Spleen (tissue), 11 donors: ENCODE results near the gene GPR89B. TPM values are rescaled to one million over a fixed set of nuclear protein-coding genes. Genes with fewer than 3 reads are reported as not detected.
A peak's percentile ranks its signal among the peaks of the same experiment; 100 is the strongest.
"Not testable (repeated sequence)": the region's sequence is repeated elsewhere in the genome, so short reads cannot be mapped to it uniquely, and the experiment has no call there.

Experiments
- DNase-seq: peaks from one replicate; pipeline ENCODE4 v3.0.0-alpha.2; 2020
- H3K27ac ChIP-seq, 8 donors: fragments of 200-600 bp; sonication (generic) in 7 of 8; 1 replicate in 4 of 8; 2 replicates in 4 of 8; pipeline versions ENCODE4 v1.5.0 to v1.8.0; 2016 to 2021; ENCODE audit warnings: inconsistent platforms in 4 of 8, mild to moderate bottlenecking in 4 of 8, moderate library complexity in 1 of 8
- H3K27me3 ChIP-seq, 7 donors: fragments of 200-600 bp; sonication (generic) in 6 of 7; replicated peaks in 1 of 7; 1 replicate in 4 of 7; 2 replicates in 3 of 7; pipeline versions ENCODE4 v1.5.0 to v1.8.0; 2016 to 2021; ENCODE audit warnings: inconsistent platforms in 3 of 7, mild to moderate bottlenecking in 1 of 7
- H3K36me3 ChIP-seq, 6 donors: fragments of 200-600 bp; sonication (generic) in 5 of 6; 1 replicate in 4 of 6; 2 replicates in 2 of 6; pipeline versions ENCODE4 v1.5.0 to v1.8.0; 2016 to 2021; ENCODE audit warnings: inconsistent platforms in 2 of 6
- H3K4me1 ChIP-seq, 6 donors: fragments of 200-600 bp; sonication (generic) in 5 of 6; 1 replicate in 3 of 6; 2 replicates in 3 of 6; pipeline versions ENCODE4 v1.5.0 to v1.8.0; 2016 to 2021; ENCODE audit warnings: inconsistent platforms in 3 of 6
- H3K4me3 ChIP-seq, 8 donors: fragments of 200-600 bp; sonication (generic) in 7 of 8; 1 replicate in 4 of 8; 2 replicates in 4 of 8; pipeline versions ENCODE4 v1.5.0 to v1.8.0; 2016 to 2021; ENCODE audit warnings: inconsistent platforms in 4 of 8, mild to moderate bottlenecking in 4 of 8, moderate library complexity in 2 of 8
- H3K9me3 ChIP-seq, 8 donors: fragments of 200-600 bp; sonication (generic) in 7 of 8; 1 replicate in 4 of 8; 2 replicates in 4 of 8; pipeline versions ENCODE4 v1.5.0 to v1.8.0; 2016 to 2021; ENCODE audit warnings: inconsistent platforms in 4 of 8
- POLR2A ChIP-seq, 3 donors: fragments of 450-650 bp; IDR thresholded peaks; one replicate each; pipeline ENCODE4 v1.5.1; 2017; ENCODE audit warnings: antibody characterized with exemption in 3 of 3, mild to moderate bottlenecking in 1 of 3
- POLR2AphosphoS5 ChIP-seq, 3 donors: sonication (generic); formaldehyde crosslinking; IDR thresholded peaks; one replicate each; pipeline ENCODE4 v1.5.1; 2017; ENCODE audit warnings: antibody characterized with exemption in 3 of 3
- WGBS, 5 donors: extraction: QIAGEN DNeasy Blood & Tissue Kit in 3 of 5; methylation state at CpG; one replicate each; pipeline versions ENCODE4 v1.1.5 to v1.1.7; 2013 to 2018; 5-methylcytosine and 5-hydroxymethylcytosine counted together
- intact Hi-C: fragments of 100-400 bp; cut with DNase I; formaldehyde crosslinking; loops from one replicate; pipeline ENCODE4 v1.15.0; 2023; ENCODE audit warnings: low total_unique reads
- polyA plus RNA-seq, 3 donors: library from polyadenylated mRNA; stranded (reverse); fragments of 200-250 nt; gene quantifications; one replicate each; pipeline ENCODE4 v1.2.1, GENCODE V29; 2013
- small RNA-seq, 4 donors: library from RNA; depleted of rRNA; stranded (forward); fragments of <200 nt; gene quantifications; one replicate each; pipeline ENCODE3, GENCODE V24; 2016
- total RNA-seq, 7 donors: library from RNA; depleted of rRNA in 3 of 7; stranded (reverse); fragments of >200 nt in 3 of 7; fragmentation: NEBNext Ultra II Directional in 4 of 7; extraction: Animal tissue kit (Norgen Biotek cat#: 25700) in 4 of 7; gene quantifications; one replicate each; pipeline versions ENCODE4 v1.1.0 to v1.2.1, GENCODE V29; 2016 to 2021
- donor health status: healthy with polysubstance abuse.
- donor health status: DM: no; HTN: no; CAD: no; lungs with moderate emphysema.
- donor health status: DM: no; HTN: no; CAD: no.
- donor health status: Bipolar disorder and iron deficiency.
- donor health status: healthy.
- donor health status: DM: no; HTN: no; CAD: no.
- donor health status: DM: yes; HTN: yes; CAD: no.

GPR89B gene
- total and polyA plus RNA-seq, 10 donors, result 10.4 to 26.5 (median 15.6) TPM

- H3K4me1 ChIP-seq, intact Hi-C loops, H3K9me3 ChIP-seq, H3K27me3 ChIP-seq, H3K36me3 ChIP-seq: not testable (repeated sequence)
- Histone ChIP-seq H3K27ac (peak overlapping the region in 7 of 8 donors; percentile 51 to 85 (median 75)), H3K4me3 (peak overlapping the region; percentile 3 to 63 (median 35))
- DNase-seq, result peak; percentile 83
- 0 to 1% (median 0%) methylated on average over 16 to 19 of the region's 38 CpGs for WGBS, 5 donors
- TF ChIP-seq POLR2AphosphoS5 (IDR thresholded peaks at IDR 0.05) (peak; percentile 66 to 98 (median 75)), POLR2A (IDR thresholded peaks at IDR 0.05) (peak in 2 of 3 donors; percentile 83 to 95)
Observed at GRCh38 chr1:148038462-148039333, 110.5 kb downstream of the GPR89B start.

Small RNA genes within 50 kb of the gene (small RNA-seq; reads per million reads assigned to genes)
- gene RNU1-129P (0 reads per million in 4 donors), gene RNVU1-7 (3.5 to 16.7 (median 5.0) reads per million in 4 donors)

Other genes with a start within 250 kb of the GPR89B start
- gene GJA5, start 167.8 kb upstream of the GPR89B start, total RNA-seq, result 10 to 100 TPM in 2 of 7 donors, 1 to 10 TPM in 5; 2.9 to 19.8 (median 8.4) TPM
- 1 to 10 TPM; 1.5 to 5.7 (median 3.9) TPM for gene GJA5, start 167.8 kb upstream of the GPR89B start, polyA plus RNA-seq
- not detected for gene GJA8, start 25.6 kb upstream of the GPR89B start, total RNA-seq
- not detected for gene GJA8, start 25.6 kb upstream of the GPR89B start, polyA plus RNA-seq
- gene NBPF11, start 223.9 kb downstream of the GPR89B start, total RNA-seq, result 10 to 100 TPM; 11.6 to 20.2 (median 17.8) TPM
- gene NBPF11, start 223.9 kb downstream of the GPR89B start, polyA plus RNA-seq, result 10 to 100 TPM in 2 of 3 donors, 1 to 10 TPM in 1; 7.2 to 11.0 (median 10.2) TPM